Activated naive CD4-positive, alpha-beta T cell treated with anti-CD3 and anti-CD28 coated beads, Interleukin-2, amount 10 ng/mL, durations not matched to agents 5 hours and 36 hours (primary cell): ENCODE data around the gene IFNW1. TPM values are rescaled to one million over a fixed set of nuclear protein-coding genes. Genes with fewer than 3 reads are reported as not detected.

Experiments
- total RNA-seq, 2 experiments: library from RNA; stranded (reverse); gene quantifications; one replicate each; pipeline ENCODE4 v1.2.3, GENCODE V29; 2021

Gene IFNW1
- not detected for total RNA-seq

GRCh38 chr9:21141427-21141882, at the start of gene IFNW1:
TSS of gene IFNW1 (minus strand) at chr9:21141832. CDS start at chr9:21141570, 262 bp downstream.

GRCh38 chr9:21187487-21187886, 45.9 kb upstream of the IFNW1 start, which contains the start of gene IFNA4:
TSS of gene IFNA4 (minus strand) at chr9:21187587. CDS start at chr9:21187531, 56 bp downstream.

GRCh38 chr9:21166560-21166959, 24.9 kb upstream of the IFNW1 start, which contains the start of gene IFNA21:
TSS of gene IFNA21 (minus strand) at chr9:21166660. CDS start at chr9:21166612, 48 bp downstream.

Other genes with a start within 250 kb of the IFNW1 start
- 10 to 100 TPM; 13.0 TPM for gene HACD4, start 110.2 kb downstream of the IFNW1 start, total RNA-seq
- gene IFNB1, start 63.9 kb downstream of the IFNW1 start, total RNA-seq, result not detected
- gene IFNA21, start 24.8 kb upstream of the IFNW1 start, total RNA-seq, result not detected
- not detected for gene IFNA4, start 45.8 kb upstream of the IFNW1 start, total RNA-seq
- gene IFNA7, start 60.4 kb upstream of the IFNW1 start, total RNA-seq, result not detected
- gene IFNA10, start 65.3 kb upstream of the IFNW1 start, total RNA-seq, result not detected
- not detected for gene IFNA16, start 75.5 kb upstream of the IFNW1 start, total RNA-seq
- gene IFNA17, start 86.4 kb upstream of the IFNW1 start, total RNA-seq, result not detected
- gene IFNA14, start 98.2 kb upstream of the IFNW1 start, total RNA-seq, result not detected
- not detected for gene IFNA5, start 163.5 kb upstream of the IFNW1 start, total RNA-seq
- 10 to 100 TPM; 19.3 to 20.4 TPM for gene KLHL9, start 193.6 kb upstream of the IFNW1 start, total RNA-seq
- gene IFNA6, start 209.1 kb upstream of the IFNW1 start, total RNA-seq, result not detected
- not detected for gene IFNA13, start 226.2 kb upstream of the IFNW1 start, total RNA-seq
- not detected for gene IFNA2, start 243.6 kb upstream of the IFNW1 start, total RNA-seq